Activated CD4-positive, alpha-beta T cell treated with anti-CD3 and anti-CD28 coated beads, Interleukin-2, amount 50 U/mL, for 4 hours (primary cell): ENCODE data around the gene ADAMTS18.

Experiments
- DNase-seq, 2 experiments: peaks; one replicate each; pipeline ENCODE4 v3.0.0-alpha.2; 2020

The ADAMTS18 gene

DNA sequence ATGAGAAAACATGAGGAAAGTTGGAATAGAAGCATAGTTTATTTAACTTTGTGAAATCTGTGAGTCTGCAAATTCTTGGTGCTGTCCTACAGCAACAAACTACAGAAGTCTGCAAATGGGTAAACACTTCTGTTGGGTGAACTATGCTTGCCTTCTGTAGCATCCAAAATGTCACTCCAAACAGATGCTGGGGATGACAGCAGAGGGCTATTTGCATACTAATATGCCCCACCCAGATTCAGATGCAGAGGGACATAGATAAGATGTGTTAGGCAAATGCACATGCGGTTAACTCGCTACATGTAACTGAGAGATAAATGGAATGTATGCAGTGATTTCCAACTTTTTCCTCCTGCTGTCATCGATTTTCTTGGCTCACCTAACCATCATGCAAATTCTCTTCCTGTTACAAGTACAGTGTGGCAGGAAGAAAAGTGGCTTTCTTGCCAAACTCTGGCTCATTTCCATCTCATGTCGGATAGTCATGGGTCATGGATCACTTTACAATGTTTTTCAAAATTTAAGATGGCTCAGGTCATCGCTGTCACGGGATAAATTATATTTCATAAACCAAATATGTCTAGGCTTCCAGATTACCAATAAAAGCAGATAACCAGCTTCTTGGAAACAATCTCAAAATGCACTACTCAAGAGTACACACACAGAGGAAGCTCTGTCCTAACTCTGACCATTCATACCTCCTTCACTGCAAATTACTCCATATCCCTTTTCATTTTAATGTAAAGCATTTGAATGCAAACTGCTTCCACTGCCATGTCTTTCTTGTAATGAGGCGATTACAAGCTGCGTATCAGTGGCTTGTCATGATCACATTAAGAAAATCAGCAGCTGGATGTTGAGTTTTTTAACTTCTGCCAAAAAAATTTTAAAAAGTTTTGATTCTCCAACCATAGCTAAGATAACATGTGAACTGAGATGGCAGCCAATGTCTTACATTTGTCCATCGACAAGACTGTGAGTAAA lies 47.7 kb downstream of the ADAMTS18 start:
- DNase-seq: no peak

DNA sequence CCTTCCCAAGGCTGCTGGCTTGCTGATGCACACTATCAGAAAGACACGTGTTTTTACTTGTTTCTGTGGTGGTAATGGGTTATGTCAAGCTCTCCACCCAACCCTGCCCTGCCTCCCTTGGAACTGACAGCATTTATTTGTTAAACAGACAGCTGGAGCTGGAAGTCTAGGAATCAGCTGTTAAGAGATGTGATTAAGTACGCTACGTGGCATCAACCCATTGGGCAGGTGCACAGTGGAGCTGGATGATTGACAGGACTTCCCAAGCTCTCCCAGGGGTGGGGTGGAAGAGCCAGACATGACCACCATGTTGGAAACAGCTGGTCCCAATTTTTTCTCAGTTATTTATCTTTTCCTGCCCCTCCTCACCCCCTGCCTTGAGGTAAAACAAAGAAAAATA lies 49.4 kb downstream of the ADAMTS18 start:
- DNase-seq: no peak

DNA sequence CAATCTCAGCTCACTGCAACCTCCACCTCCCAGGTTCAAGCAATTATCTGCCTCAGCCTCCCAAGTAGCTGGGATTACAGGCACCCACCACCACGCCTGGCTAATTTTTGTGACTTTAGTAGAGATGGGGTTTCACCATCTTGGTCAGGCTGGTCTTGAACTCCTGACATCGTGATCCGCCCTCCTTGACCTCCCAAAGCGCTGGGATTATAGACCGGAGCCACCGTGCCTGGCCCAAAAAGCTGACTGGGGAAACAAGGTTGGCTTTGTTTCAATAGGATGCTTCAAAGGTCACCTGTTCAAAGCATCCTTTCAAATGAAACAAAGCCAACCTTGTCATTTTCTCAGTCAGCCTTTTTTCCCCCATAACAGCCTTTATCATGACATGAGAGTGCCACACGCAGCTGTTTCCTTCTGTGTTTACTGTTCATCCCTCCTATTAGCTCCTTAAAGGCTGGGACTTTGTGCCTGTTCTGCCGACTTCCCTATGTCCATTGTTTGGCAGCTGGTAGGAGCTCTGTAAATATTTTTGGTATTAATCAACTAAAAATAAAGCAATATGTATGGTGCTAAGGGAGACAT lies 51.1 kb downstream of the ADAMTS18 start:
- DNase-seq: no peak

DNA sequence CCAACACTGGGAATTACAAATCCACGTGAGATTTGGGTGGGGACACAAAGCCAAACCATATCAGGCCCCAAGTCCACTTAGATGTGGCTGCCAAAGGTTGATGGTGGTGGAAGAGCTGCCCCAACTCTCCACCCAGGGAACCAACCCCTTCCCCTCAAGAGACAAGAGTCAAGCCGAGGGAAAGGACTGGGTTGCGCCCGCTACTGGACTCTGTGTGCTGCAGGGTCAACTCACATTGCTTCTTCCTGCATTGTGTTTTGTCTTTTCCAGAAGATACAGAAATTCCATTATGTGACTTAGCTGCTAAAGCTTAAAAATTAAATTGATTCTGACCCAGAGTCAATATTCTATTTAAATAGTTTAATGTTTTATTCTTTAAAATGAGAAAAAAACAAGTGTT lies 58.5 kb downstream of the ADAMTS18 start:
- DNase-seq: no peak

DNA sequence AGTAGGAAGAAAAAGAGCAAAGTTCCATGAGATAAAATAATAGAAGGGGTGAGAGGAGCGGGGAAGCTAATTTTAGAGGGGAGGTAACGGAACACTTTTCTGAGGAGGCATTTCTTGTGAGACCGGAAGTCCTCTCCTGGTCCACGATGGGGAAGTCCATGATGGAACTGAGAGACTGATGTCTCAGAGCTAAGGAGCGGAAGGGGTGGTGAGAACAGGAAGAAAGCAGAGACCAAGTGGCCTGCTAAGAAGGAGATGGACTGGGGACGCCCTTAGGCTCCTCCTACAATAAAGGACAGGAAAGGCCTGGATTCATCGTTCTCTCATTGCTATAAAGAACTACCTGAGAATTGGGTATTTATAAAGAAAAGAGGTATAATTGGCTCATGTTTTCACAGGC lies 59.4 kb downstream of the ADAMTS18 start:
- DNase-seq: no peak

DNA sequence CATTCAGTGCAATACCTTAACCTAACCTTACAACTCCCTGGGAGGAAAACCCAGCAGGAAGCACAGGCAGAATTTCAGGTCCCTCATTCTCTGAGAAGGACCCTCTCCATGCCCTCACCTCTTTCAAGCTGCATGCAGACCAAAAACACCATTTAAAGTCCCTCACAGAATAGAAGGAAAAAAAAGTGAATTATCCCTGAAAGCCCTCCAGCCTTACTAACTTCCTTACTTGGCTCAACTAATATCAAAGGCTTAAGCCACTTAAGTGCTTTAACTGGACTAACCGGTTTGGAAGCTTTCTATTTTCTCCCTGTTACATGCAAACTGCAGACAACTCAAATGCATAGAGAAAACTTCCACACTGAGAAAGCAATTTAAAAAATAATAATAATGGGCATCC lies 60.5 kb downstream of the ADAMTS18 start:
- no peak for DNase-seq

DNA sequence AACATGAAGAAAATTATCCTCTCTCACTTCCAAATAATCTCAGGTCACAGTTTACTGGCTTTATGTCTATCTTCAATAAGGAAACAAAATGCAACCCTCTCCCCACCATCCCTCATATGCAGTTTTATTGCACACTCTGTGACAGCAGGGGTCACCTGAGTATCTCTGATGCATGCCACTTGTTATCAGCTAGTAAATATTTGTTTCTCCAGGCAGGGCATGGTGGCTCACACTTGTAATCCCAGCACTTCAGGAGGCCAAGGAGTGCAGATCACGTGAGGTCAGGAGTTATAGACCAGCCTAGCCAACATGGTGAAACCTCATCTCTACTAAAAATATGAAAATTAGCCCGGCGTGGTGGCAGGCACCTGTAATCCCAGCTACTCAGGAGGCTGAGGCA lies 61.1 kb downstream of the ADAMTS18 start:
- DNase-seq: no peak

DNA sequence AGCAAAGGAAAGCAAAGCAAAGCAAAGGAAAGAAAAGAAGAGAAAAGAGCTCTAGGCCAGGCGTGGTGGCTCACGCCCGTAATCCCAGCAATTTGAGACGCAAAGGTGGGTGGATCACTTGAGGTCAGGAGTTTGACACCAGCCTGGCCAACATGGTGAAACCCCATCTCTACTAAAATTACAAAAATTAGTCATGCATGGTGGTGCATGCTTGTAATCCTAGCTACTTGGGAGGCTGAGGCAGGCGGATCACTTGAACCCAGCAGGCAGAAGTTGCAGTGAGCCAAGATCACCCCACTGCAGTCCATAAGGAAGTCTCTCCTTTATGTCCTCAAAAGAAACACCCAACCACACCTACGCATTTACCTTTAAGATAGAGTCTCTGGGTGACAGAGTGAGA lies 70.1 kb downstream of the ADAMTS18 start:
- DNase-seq: no peak

DNA sequence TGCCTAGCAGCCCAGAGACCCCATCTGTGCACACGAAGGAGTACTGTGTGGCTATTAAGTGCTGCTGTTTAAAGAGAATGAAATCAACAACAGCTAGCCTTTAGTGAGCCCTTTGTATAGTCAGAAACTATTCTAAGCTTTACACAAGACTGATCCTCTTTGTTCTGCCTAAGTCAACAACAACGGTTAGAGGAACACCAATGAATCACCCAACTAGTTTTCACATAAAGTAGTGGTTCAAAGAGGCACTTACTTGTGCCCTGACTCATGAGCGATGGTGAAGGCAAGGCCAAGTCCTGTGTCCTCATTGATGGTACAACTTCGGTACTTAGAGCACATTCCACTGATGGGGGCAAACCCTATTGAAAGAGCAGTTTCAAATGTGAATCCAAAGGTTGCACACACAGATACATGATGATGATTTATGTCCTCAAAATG lies 75.8 kb downstream of the ADAMTS18 start:
- DNase-seq: no peak

DNA sequence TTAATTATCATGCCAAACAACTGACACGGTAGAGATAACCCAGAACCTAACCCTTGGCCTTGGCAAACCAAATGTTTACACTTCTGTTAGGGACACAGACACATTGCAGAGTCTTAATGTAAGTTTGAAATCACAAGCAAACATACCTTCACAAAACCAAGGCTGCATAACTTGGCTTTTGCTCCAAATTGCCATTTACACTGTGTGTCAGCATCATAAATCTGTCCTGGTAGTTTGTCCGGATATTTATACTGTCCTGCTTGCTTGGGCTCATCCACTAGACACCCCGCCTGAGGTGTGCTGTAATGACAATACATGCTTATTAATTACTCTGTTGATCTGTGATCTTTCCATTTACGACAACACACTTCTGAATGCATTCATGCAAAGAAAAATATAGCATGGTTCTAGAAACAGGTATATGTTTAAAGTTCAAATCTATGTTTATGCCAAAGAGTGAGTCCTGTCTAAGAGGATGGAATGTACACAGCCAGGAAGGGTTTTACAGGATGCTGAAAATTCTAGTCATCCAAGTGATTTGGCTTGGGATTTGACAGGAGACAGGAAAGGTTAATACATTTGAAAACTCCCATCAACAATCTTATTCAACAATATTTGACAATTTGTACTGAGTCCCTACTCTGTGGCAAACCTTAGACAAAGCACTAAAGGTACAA lies 81.1 kb downstream of the ADAMTS18 start:
- DNase-seq: no peak

DNA sequence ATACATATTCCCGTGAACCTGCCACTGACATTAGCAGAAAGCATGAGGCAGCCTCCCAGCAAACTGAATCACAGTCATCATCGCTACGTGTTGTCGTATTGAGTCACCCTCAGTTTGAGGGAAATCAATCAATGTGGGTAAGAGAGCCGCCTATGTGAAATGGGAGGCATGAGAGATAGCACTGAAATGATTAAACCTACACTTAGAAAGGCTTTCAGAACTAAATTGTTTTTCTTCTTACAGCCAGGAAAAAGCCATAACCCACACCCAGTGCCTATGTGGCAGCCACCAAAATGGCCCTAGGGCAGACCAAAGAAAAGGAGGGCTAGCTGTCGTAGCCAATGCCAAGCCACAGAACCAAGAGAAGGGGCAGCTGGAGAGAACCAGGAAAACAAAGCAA lies 90.5 kb downstream of the ADAMTS18 start:
- DNase-seq: no peak

DNA sequence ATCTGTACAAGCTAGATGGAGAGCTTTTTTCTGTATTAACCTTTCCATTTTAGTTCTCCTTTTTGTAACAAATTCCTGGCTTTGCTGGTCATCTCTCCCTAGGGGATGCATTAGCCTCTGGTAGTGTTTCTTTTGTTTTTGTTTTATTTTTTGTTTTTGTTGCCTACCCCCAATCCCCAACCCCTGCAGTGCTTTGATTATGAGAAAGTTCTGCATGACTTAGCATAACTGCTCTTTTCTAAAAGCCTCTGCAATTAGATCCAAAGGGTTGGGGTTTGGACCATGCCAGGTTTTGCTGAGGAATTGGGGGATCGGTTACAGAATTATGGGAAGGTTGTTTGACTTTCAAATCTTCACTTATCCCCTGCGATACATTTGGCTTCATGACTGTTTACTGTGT lies 98.2 kb downstream of the ADAMTS18 start:
- DNase-seq: no peak

DNA sequence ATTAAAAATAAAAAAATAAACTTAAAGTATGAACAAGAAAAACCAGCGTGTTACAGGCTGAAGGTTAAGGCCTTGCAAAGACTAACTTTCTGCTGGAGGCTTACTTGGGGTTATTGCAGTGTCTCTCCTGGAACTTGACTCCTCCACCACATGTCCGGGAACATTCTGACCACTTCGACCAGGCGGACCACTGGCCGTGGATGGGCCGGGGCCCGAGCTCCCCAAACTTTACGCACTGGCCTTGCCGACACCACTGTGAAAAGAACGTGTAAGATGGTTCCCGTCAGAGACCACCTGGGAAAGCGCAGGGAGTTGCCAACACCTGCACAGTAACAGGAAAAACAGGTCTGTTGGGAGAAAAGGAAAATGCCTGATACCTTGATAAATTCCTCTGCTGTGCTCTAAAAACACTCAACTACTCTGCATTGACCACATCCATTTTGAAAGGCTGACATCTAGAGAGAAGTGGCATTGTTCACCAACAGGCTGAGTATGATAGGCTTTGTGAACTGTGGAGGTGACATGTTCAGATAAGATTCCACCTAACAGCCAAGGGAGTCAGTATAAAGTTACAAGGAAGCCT lies 99.1 kb downstream of the ADAMTS18 start:
- DNase-seq: no peak

DNA sequence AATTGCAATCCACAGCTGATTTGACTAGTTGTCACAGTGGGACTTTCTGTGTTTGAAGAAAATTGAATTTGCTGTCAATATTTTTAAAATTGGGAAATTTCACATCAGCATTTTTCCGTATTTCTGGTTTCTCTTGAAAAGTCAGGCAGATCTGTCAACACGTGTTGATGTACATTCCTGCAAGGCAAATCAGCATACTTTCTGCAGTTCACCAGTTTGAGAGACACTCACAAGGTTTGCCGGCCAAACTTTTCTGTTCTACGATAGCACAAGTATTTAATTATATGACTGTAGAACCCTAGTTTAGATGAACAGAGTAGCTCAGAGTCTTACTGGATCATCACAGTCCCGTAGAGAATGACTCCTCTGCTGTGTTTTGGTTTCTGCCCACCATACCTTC lies 102.0 kb downstream of the ADAMTS18 start:
- no peak for DNase-seq

DNA sequence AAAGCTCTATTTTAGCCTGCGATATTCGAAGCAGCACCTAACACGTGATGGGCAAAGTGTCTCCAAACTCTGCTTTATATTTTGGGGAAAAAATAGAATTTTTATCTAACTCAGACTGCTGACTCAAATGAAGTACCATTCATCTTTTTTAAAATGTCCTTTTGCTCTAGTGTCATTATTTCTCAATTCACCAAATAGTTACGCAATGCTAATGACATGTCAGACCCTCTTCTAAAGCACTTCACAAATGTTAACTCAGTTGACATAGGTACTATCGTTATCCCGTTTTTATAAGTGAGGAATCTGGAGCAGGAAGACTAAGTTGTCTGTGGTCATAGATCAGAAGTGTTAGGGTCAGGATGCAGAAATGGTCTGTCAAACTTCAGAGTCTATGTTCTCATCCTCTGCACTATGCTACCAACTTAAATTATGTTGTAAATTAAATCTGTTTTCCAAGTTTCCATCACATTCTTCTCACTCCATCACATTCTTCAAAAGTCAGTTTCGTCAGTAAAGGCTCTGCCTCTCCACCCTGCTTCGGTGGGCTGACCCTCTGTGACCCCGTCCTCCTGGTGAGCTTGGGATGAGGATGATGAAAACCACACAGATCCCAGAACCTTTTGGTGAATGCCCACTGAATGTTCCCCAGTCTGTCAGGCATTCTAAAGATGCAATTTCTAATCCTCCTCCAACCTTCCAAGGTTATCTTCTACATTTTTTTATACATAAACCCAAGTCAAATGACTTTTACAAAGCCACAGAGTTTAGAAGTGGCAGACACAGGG lies 102.8 kb downstream of the ADAMTS18 start:
- DNase-seq: no peak

DNA sequence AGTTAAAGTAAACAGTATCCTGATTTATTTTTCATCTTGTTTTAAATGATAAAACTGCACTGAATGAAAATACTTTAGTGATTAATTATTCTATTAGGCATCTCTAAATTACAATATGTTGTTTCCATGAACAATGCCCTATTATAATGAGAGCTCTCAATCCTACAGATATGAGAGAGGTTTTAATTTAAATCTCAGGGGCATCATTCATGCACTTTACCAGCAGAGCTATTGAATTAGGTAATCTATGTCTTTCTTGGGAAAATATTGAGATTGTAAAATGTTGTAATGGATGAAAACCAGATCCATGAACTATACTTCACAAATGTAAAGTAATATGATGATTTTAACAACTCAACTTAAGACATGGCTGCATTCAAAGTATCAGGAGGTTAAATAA lies 103.8 kb downstream of the ADAMTS18 start:
- DNase-seq: no peak

DNA sequence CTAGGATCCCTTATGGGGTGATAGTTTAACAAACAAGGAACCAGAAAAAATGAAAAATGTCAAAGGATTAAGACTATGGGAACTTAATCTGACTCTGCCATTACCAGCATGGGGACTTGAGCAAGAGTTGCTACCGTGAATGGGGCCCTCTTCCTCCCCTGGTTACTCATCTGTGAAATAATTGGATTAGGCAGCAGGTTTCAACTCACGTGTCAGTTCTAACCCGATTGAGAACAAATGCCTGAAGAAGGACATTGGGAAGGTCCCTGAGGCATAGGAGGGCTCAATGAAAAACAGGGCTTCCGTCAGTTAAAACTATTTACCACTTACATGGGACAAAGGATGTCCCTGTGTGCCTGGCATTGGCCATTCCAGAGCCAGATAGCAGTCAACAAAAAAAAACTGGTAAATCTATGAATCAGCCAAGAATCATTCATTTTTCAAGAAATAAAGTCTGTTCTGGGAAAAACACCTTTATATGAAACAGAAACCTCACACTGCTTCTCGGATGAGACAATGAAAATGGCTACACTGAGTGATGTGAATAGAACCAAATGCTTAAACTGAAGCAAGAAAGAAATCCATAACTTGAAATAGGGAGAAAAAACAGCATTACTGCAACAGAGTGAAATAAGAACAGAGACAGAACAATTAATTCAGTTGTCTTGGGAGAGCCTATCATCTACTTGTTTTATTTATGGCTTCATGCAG lies 104.3 kb downstream of the ADAMTS18 start:
- DNase-seq: no peak

DNA sequence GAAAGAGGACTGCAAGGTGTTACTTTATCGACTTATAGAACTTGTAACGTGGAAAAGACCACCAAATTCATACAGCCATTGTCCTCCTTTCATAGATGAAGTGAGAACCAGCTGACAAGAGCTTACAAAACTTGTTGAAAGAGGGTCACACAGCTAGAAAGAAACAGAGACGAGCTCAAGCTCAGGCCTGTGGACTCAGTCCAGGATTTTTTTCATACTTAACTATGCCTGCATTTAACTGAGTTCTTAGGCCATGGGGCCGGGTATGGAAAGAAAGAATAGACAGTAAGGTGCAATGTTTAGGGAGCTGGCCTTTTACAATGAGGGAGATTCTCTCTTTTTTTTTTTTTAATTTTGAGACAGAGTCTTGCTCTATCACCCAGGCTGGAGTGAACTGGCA lies 106.1 kb downstream of the ADAMTS18 start:
- DNase-seq: no peak

DNA sequence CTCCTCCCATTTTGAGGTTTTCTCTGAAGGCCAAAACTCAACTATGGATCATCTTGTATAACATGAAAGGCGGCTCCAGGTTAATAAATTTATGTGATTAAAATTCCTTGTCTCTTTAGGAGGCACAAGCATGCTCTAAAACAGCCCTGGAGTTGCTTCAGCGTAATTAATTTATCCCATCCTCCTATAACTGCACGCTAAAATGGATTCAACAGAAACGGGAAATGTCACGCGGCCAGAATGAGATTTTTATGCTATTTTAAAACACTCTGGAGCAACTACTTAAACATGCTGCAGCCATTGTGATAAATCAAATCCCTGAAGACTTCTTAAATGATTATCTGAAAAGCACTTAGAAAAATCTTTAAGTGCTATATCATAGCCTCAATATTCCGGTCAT lies 106.6 kb downstream of the ADAMTS18 start:
- no peak for DNase-seq

DNA sequence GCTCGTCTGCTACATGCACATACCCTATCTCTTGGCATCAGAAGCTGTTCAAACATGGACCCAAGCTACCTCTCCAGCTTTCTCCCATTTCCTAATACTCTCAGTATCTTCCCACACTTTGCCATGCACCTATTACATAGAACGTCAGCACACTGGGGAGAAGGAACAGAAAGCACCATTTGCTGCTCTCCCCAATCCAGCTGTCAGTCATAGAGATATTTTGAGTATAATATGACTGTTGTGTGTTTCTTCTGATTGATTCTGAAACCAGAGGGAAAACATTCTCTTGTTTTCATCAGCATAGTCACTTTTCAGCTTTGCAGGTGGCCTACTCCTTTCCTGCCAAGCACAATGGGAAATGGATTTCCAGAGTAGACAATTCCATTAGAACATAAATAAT lies 107.1 kb downstream of the ADAMTS18 start:
- DNase-seq: no peak

DNA sequence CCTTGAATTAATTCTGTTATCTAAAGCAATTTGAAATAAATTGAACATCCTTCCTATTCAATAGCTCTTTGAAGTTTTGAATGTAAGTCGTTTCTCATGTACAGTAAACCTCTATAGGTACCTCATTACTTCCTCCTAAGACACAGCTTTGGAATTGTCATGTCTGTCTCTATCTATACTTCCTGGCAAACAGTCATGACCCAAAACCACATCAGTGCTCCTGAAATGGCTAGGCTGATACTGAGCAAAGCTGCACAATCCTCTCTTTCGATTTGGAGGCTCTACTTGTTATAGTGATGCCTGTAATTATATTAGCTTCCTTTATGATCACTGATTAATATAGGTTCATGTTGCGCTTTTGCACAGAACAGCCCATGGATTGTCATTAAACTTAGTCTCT lies 110.1 kb downstream of the ADAMTS18 start:
- DNase-seq: no peak

DNA sequence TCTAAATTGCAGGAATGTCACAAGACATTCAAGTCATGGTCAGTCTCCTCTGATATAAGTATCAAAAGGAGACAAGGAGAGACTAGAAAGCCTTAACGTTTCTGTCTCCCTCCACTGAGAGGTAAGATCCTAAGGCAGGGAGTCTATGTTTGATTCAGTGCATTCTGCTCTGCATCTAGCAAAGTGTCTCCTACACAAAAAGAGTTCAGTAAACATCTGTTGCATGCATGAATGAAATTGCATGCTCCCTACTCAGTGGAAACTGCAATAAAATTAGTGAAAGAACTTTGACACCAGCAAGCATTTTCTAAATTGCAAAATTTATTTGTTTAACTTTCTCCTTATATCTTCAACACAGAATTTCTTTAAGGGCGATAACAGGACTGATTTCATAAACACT lies 111.1 kb downstream of the ADAMTS18 start:
- DNase-seq: no peak
